ENCODE results near the gene CERK.

Gene CERK

GRCh38 chr22:46748206-46748907 lies 10.3 kb upstream of the CERK start:
- Mint-ChIP-seq H3K27ac (peak overlapping the region; percentile 87), H3K4me3 (no peak overlapping the region), H3K9me3 (no peaks in the 10 kb centered on the region), H3K36me3 (ENCODE audit: low read depth) (no peaks in the 10 kb centered on the region), H3K4me1 (ENCODE audit: low read depth) (peaks cover 25% of the 10 kb centered on the region), H3K27me3 (no peaks in the 10 kb centered on the region)
- no peak for DNase-seq

GRCh38 chr22:46747646-46748045 lies 9.6 kb upstream of the CERK start:
- no peak for DNase-seq
- Mint-ChIP-seq H3K9me3 (peaks cover 3% of the 10 kb centered on the region), H3K4me1 (ENCODE audit: low read depth) (peaks cover 25% of the 10 kb centered on the region), H3K4me3 (no peak overlapping the region), H3K27ac (no peak overlapping the region), H3K27me3 (no peaks in the 10 kb centered on the region), H3K36me3 (ENCODE audit: low read depth) (no peaks in the 10 kb centered on the region)

GRCh38 chr22:46746620-46747019 lies 8.6 kb upstream of the CERK start:
- no peak overlapping the region for H3K27ac Mint-ChIP-seq
- peaks cover 3% of the 10 kb centered on the region for H3K9me3 Mint-ChIP-seq
- no peak overlapping the region for H3K4me3 Mint-ChIP-seq
- no peaks in the 10 kb centered on the region for H3K36me3 Mint-ChIP-seq (ENCODE audit: low read depth)
- no peaks in the 10 kb centered on the region for H3K27me3 Mint-ChIP-seq
- H3K4me1 Mint-ChIP-seq (ENCODE audit: low read depth) = peaks cover 25% of the 10 kb centered on the region
- DNase-seq = no peak

- Mint-ChIP-seq H3K36me3 (ENCODE audit: low read depth) (no peaks in the 10 kb centered on the region), H3K9me3 (peaks cover 3% of the 10 kb centered on the region), H3K4me3 (no peak overlapping the region), H3K4me1 (ENCODE audit: low read depth) (peaks cover 23% of the 10 kb centered on the region), H3K27ac (no peak overlapping the region), H3K27me3 (no peaks in the 10 kb centered on the region)
- DNase-seq = no peak
Observed at GRCh38 chr22:46746192-46746591, 8.1 kb upstream of the CERK start.

- no peak for DNase-seq
- Mint-ChIP-seq H3K9me3 (peaks cover 3% of the 10 kb centered on the region), H3K36me3 (ENCODE audit: low read depth) (no peaks in the 10 kb centered on the region), H3K27me3 (no peaks in the 10 kb centered on the region), H3K4me3 (no peak overlapping the region), H3K27ac (no peak overlapping the region), H3K4me1 (ENCODE audit: low read depth) (peaks cover 14% of the 10 kb centered on the region)
Observed at GRCh38 chr22:46744581-46744980, 6.5 kb upstream of the CERK start.

GRCh38 chr22:46742576-46743221 lies 4.6 kb upstream of the CERK start:
- no peak overlapping the region for H3K27ac Mint-ChIP-seq
- H3K9me3 Mint-ChIP-seq = peaks cover 3% of the 10 kb centered on the region
- no peaks in the 10 kb centered on the region for H3K27me3 Mint-ChIP-seq
- H3K36me3 Mint-ChIP-seq (ENCODE audit: low read depth) = peaks cover 1% of the 10 kb centered on the region
- DNase-seq = no peak
- H3K4me3 Mint-ChIP-seq = no peak overlapping the region
- peaks cover 14% of the 10 kb centered on the region for H3K4me1 Mint-ChIP-seq (ENCODE audit: low read depth)

GRCh38 chr22:46741974-46742519 lies 4.0 kb upstream of the CERK start:
- DNase-seq = no peak
- peaks cover 16% of the 10 kb centered on the region for H3K4me1 Mint-ChIP-seq (ENCODE audit: low read depth)
- peaks cover 5% of the 10 kb centered on the region for H3K36me3 Mint-ChIP-seq (ENCODE audit: low read depth)
- peaks cover 3% of the 10 kb centered on the region for H3K9me3 Mint-ChIP-seq
- H3K27me3 Mint-ChIP-seq = no peaks in the 10 kb centered on the region
- no peak overlapping the region for H3K27ac Mint-ChIP-seq
- H3K4me3 Mint-ChIP-seq = no peak overlapping the region

GRCh38 chr22:46740910-46741780 lies 3.1 kb upstream of the CERK start:
- Mint-ChIP-seq H3K4me3 (no peak overlapping the region), H3K36me3 (ENCODE audit: low read depth) (peaks cover 14% of the 10 kb centered on the region), H3K4me1 (ENCODE audit: low read depth) (peaks cover 24% of the 10 kb centered on the region), H3K27me3 (no peaks in the 10 kb centered on the region), H3K27ac (peak overlapping the region; percentile 73), H3K9me3 (peaks cover 3% of the 10 kb centered on the region)
- DNase-seq = no peak

- Mint-ChIP-seq H3K4me3 (peak overlapping the region; percentile 84), H3K27ac (peak overlapping the region; percentile 94), H3K4me1 (ENCODE audit: low read depth) (peaks cover 43% of the 10 kb centered on the region), H3K9me3 (peaks cover 3% of the 10 kb centered on the region), H3K27me3 (no peaks in the 10 kb centered on the region), H3K36me3 (ENCODE audit: low read depth) (peaks cover 30% of the 10 kb centered on the region)
- peak; percentile 85 for DNase-seq
Observed at GRCh38 chr22:46739094-46739870, 1.2 kb upstream of the CERK start.

- H3K4me1 Mint-ChIP-seq (ENCODE audit: low read depth) = peaks cover 46% of the 10 kb centered on the region
- H3K27ac Mint-ChIP-seq = peak overlapping the region; percentile 94
- H3K36me3 Mint-ChIP-seq (ENCODE audit: low read depth) = peaks cover 30% of the 10 kb centered on the region
- H3K4me3 Mint-ChIP-seq = peak overlapping the region; percentile 84
- no peaks in the 10 kb centered on the region for H3K27me3 Mint-ChIP-seq
- DNase-seq = no peak
- peaks cover 3% of the 10 kb centered on the region for H3K9me3 Mint-ChIP-seq
Observed at GRCh38 chr22:46738647-46739093, 618 bp upstream of the CERK start.

- H3K9me3 Mint-ChIP-seq = no peaks in the 10 kb centered on the region
- peak; percentile 76 for DNase-seq
- H3K4me3 Mint-ChIP-seq = peak overlapping the region; percentile 96
- peaks cover 34% of the 10 kb centered on the region for H3K36me3 Mint-ChIP-seq (ENCODE audit: low read depth)
- H3K27me3 Mint-ChIP-seq = no peaks in the 10 kb centered on the region
- H3K27ac Mint-ChIP-seq = peak overlapping the region; percentile 96
- H3K4me1 Mint-ChIP-seq (ENCODE audit: low read depth) = peaks cover 52% of the 10 kb centered on the region
Observed at GRCh38 chr22:46737105-46737975, 712 bp downstream of the CERK start.

GRCh38 chr22:46736705-46737104 lies 1.3 kb downstream of the CERK start:
- peak overlapping the region; percentile 96 for H3K27ac Mint-ChIP-seq
- H3K27me3 Mint-ChIP-seq = no peaks in the 10 kb centered on the region
- H3K4me1 Mint-ChIP-seq (ENCODE audit: low read depth) = peaks cover 55% of the 10 kb centered on the region
- H3K9me3 Mint-ChIP-seq = no peaks in the 10 kb centered on the region
- DNase-seq = no peak
- H3K36me3 Mint-ChIP-seq (ENCODE audit: low read depth) = peaks cover 37% of the 10 kb centered on the region
- H3K4me3 Mint-ChIP-seq = peak overlapping the region; percentile 96
